Caco-2 (cell line): Measurements from ENCODE around the gene LRRC23. TPM values are rescaled to one million over a fixed set of nuclear protein-coding genes. Genes with fewer than 3 reads are reported as not detected.
A peak's percentile ranks its signal among the peaks of the same experiment; 100 is the strongest.

Experiments used
- BruUV-seq: library from RNA; stranded (reverse); fragments of 400-500 nt; replicated peaks from 2 replicates; lab custom pipeline; 2021; lab: Mats Ljungman, UMichigan
- CTCF ChIA-PET: fragments of 300-600 bp; sonication (Branson Sonifier 250); formaldehyde crosslinking; loops from one replicate; lab custom pipeline; 2022; ENCODE audit warnings: antibody characterized with exemption; lab: Charles Lee
- POLR2A ChIA-PET: fragments of 300-600 bp; sonication (Branson Sonifier 250); formaldehyde crosslinking; loops from one replicate; lab custom pipeline; 2022; ENCODE audit warnings: antibody characterized with exemption; lab: Charles Lee
- DNase-seq, 2 experiments: peaks; one replicate each; pipeline versions ENCODE4 v3.0.0 to v3.0.0-alpha.2; 2020 to 2022
- H3K27me3 ChIP-seq: replicated peaks from 2 replicates; pipeline ENCODE4 v1.6.0; 2011; ENCODE audit warnings: low read length; ENCODE audit not compliant: control insufficient read depth, insufficient read depth
- H3K36me3 ChIP-seq: 2 replicates; pipeline ENCODE4 v1.5.1; 2011; ENCODE audit warnings: low read length; ENCODE audit not compliant: control insufficient read depth, insufficient read depth
- H3K4me1 ChIP-seq: fragments of 250-450 bp; sonication (Bioruptor Pico); 2 replicates; pipeline ENCODE4 v1.5.1; 2020; ENCODE audit warnings: mild to moderate bottlenecking
- H3K4me3 ChIP-seq: 2 replicates; pipeline ENCODE4 v1.5.1; 2011; ENCODE audit warnings: low read depth, mild to moderate bottlenecking, control low read depth, low read length
- H3K9me3 ChIP-seq: fragments of 250-450 bp; sonication (Bioruptor Pico); 2 replicates; pipeline ENCODE4 v1.5.1; 2020; ENCODE audit warnings: mild to moderate bottlenecking, moderate library complexity
- H3K27ac Mint-ChIP-seq: one replicate; pipeline ENCODE4 v1.8.0; 2022; ENCODE audit warnings: mixed read lengths; ENCODE audit not compliant: unreplicated experiment
- H3K27me3 Mint-ChIP-seq: one replicate; pipeline ENCODE4 v1.8.0; 2022; ENCODE audit warnings: mixed read lengths; ENCODE audit not compliant: insufficient read depth, unreplicated experiment
- H3K36me3 Mint-ChIP-seq: one replicate; pipeline ENCODE4 v1.8.0; 2022; ENCODE audit warnings: mild to moderate bottlenecking, mixed read lengths; ENCODE audit not compliant: insufficient read depth, unreplicated experiment
- H3K4me1 Mint-ChIP-seq: one replicate; pipeline ENCODE4 v1.8.0; 2022; ENCODE audit warnings: low read depth, mixed read lengths; ENCODE audit not compliant: unreplicated experiment
- H3K4me3 Mint-ChIP-seq: one replicate; pipeline ENCODE4 v1.8.0; 2022; ENCODE audit warnings: mild to moderate bottlenecking, moderate library complexity, mixed read lengths; ENCODE audit not compliant: unreplicated experiment
- H3K9me3 Mint-ChIP-seq: one replicate; pipeline ENCODE4 v1.8.0; 2022; ENCODE audit warnings: mixed read lengths; ENCODE audit not compliant: unreplicated experiment
- CTCF ChIP-seq, 2 experiments: fragments of 200-600 bp in 1 of 2; IDR thresholded peaks; 1 replicate in 1 of 2; 2 replicates in 1 of 2; pipeline versions ENCODE4 v1.5.1 to v1.8.0; 2011 to 2022; ENCODE audit warnings: antibody characterized with exemption in 1 of 2, control low read depth in 1 of 2, inconsistent platforms in 1 of 2, low read depth in 1 of 2, low read length in 1 of 2, mild to moderate bottlenecking in 1 of 2, moderate library complexity in 1 of 2; ENCODE audit not compliant: insufficient read depth in 1 of 2, severe bottlenecking in 1 of 2, unreplicated experiment in 1 of 2
- intact Hi-C: fragments of 100-400 bp; cut with micrococcal nuclease; formaldehyde crosslinking; loops from one replicate; pipeline ENCODE4 v1.10.0; 2022; ENCODE audit not compliant: unreplicated experiment
- total RNA-seq: library from RNA; stranded (reverse); gene quantifications from 2 replicates; pipeline ENCODE4 v1.2.3, GENCODE V29; 2022

The LRRC23 gene
- total RNA-seq, 1 experiment from 2014 or later: 8.6 TPM

GRCh38 chr12:6928022-6928702 lies 23.5 kb downstream of the LRRC23 start:
- peak overlapping the region; percentile 91 for H3K4me3 ChIP-seq
- Mint-ChIP-seq H3K4me3 (peak overlapping the region; percentile 85), H3K4me1 (peaks cover 66% of the 10 kb centered on the region), H3K27ac (peak overlapping the region; percentile 76), H3K27me3 (no peaks in the 10 kb centered on the region), H3K9me3 (no peaks in the 10 kb centered on the region), H3K36me3 (peaks cover 27% of the 10 kb centered on the region)
- POLR2A ChIA-PET: interaction anchor here (2.0 kb wide), 3 partner anchors 10 to 18 kb away, joined by 5 to 18 read pairs (median 14); partner anchors contain the start of gene C12orf57
- TF ChIP-seq CTCF (IDR thresholded peaks at IDR 0.05; ENCODE audit: insufficient read depth in 1 of 2, low read depth in 1 of 2, low read length in 1 of 2, severe bottlenecking in 1 of 2, unreplicated experiment in 1 of 2): no peak
- no peaks in the 10 kb centered on the region for H3K9me3 ChIP-seq
- no TSS peak for BruUV-seq
- CTCF ChIA-PET: interaction anchor here (0.6 to 5.7 kb wide), 4 partner anchors 10 to 168 kb away, joined by 4 to 56 read pairs (median 5); no protein-coding TSS in a partner anchor
- peak in 1 of 2 experiments; percentile 51 for DNase-seq
- H3K36me3 ChIP-seq: peaks cover 2% of the 10 kb centered on the region; the same call in 1 of the 2 replicates
- peaks cover 43% of the 10 kb centered on the region for H3K4me1 ChIP-seq
- intact Hi-C loops: no loop called here
- H3K27me3 ChIP-seq: no peaks in the 10 kb centered on the region

DNA sequence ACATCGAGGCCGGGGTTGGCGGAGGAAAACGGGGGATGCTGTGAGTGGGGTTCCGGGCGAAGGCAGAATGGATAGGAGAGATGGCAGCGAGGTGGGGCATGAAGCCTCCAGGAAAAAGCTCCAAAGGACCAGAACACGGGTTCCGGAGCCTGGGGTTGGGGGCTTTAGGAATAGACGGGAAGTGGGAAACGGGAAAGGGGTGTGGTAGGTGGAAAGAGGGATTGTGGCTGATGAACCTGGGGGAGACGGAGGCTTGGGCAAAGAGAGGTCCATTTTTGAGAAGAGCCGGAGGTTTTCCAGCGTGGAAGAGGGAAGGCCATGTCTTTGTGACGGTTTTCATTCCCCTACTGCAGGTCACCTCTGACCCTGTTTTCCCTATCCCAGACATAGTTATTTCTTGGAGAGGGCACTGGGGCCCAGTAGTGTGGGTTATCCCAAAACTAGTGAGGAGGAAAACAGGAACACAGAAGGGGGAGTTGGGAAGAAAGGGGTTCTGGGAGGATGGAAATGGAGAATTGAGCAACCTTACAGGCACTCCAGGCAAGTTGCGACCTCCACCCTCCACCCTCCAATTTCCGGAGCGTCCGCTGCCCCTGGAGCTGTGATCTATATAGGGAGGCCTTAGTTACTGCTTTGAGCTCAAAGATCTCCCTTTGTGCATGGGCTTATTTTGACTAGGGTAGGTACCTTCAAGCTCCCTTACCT lies 24.2 kb downstream of the LRRC23 start:
- CTCF ChIA-PET: interaction anchor here (0.6 to 5.7 kb wide), 6 partner anchors 10 to 179 kb away, joined by 3 to 56 read pairs (median 5); no protein-coding TSS in a partner anchor

More for the DNA sequence above, 24.2 kb downstream of the LRRC23 start:
- intact Hi-C loops: no loop called here
- no peaks in the 10 kb centered on the region for H3K27me3 Mint-ChIP-seq
- H3K27me3 ChIP-seq: no peaks in the 10 kb centered on the region
- BruUV-seq: no TSS peak
- POLR2A ChIA-PET: interaction anchor here (2.0 kb wide), 3 partner anchors 9 to 17 kb away, joined by 5 to 18 read pairs (median 14); partner anchors contain the start of gene C12orf57
- peaks cover 31% of the 10 kb centered on the region for H3K36me3 Mint-ChIP-seq
- peaks cover 2% of the 10 kb centered on the region; the same call in 1 of the 2 replicates for H3K36me3 ChIP-seq
- TF ChIP-seq CTCF (IDR thresholded peaks at IDR 0.05; ENCODE audit: insufficient read depth in 1 of 2, low read depth in 1 of 2, low read length in 1 of 2, severe bottlenecking in 1 of 2, unreplicated experiment in 1 of 2): no peak
- peak overlapping the region; percentile 91 for H3K4me3 ChIP-seq
- peak in 1 of 2 experiments; percentile 44 for DNase-seq
- peak overlapping the region; percentile 85 for H3K4me3 Mint-ChIP-seq
- peaks cover 43% of the 10 kb centered on the region for H3K4me1 ChIP-seq
- H3K9me3 Mint-ChIP-seq: no peaks in the 10 kb centered on the region
- H3K9me3 ChIP-seq: no peaks in the 10 kb centered on the region
- peaks cover 66% of the 10 kb centered on the region for H3K4me1 Mint-ChIP-seq
- H3K27ac Mint-ChIP-seq: peak overlapping the region; percentile 76
